ENCODE measurements around the gene HSDL2.
"Not testable (repeated sequence)": the region's sequence is repeated elsewhere in the genome, so short reads cannot be mapped to it uniquely, and the experiment has no call there.

The HSDL2 gene

GRCh38 chr9:112380102-112380824 lies at the start of gene HSDL2:
Gene HSDL2 (plus strand): TSS chr9:112380108. CDS start chr9:112380164, 56 bp downstream.
- DNase-seq, result no peak

GRCh38 chr9:112331674-112331952 lies 48.3 kb upstream of the HSDL2 start:
- no peak for DNase-seq

GRCh38 chr9:112332214-112332613 lies 47.7 kb upstream of the HSDL2 start:
- no peak for DNase-seq

DNA sequence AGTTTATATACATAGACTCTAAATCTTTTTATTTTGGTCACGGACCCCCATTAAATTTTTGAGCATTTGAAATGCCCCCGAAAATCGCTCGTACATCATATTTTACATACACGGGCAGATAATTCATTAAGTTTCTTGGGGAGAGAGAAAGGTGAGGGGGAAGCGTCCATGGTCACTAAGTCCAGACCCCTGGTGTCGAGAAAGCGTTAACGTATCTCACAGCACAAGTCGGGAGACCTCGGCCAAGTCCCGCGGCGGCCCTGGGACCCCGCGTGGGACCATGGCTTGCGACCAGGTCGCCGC lies 47.3 kb upstream of the HSDL2 start:
- DNase-seq, result no peak

- peak; percentile 82 for DNase-seq
These were observed 46.8 kb upstream of the HSDL2 start, which contains the start of gene PTBP3 for GRCh38 chr9:112332977-112333638. Gene PTBP3 (minus strand): TSS chr9:112333619. CDS start chr9:112297865, 35,754 bp downstream.

- DNase-seq, result peak; percentile 94
These were observed 46.1 kb upstream of the HSDL2 start for GRCh38 chr9:112333639-112334431.

DNA sequence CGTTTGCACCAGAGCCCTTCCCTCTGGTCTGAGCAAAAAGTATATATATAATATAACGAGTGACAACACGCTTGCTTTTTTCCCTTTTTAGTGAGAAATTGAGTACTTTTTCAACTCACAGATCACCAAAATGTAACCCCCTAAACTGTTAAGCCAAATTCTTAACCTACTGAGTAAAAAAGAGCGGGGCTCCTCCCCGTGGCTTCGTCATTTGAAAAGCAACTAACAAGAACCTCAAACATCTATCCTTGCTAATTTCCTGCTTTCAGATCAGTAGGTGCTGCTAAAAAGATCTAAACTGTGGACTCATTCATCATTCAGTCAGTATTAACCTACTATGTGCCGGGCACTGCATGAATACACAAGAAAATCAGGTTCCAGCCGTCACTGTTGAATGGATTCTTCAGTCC lies 45.5 kb upstream of the HSDL2 start:
- DNase-seq, result peak; percentile 46

GRCh38 chr9:112337547-112337946 lies 42.4 kb upstream of the HSDL2 start:
- DNase-seq, result no peak

DNA sequence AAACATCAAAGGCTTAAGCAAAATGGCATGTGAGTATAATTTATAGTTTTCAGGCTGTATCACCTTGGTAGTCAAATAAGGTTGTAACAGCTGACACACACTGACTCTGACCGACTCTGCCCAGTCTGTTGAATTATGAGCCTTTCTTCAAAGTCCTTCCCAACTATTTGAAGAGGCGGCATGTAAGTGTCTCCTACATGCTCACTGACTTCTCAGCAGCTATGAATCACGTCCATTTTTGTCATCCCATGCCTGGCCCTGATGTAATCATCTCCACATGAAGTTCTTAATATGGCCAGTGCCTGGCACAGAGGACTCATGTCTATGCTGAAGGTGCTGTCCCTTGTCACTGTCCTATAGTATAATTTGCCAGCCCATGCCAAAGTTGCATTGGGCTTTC lies 41.3 kb upstream of the HSDL2 start:
- DNase-seq, result no peak

GRCh38 chr9:112339886-112340285 lies 40.0 kb upstream of the HSDL2 start:
- no peak for DNase-seq

- DNase-seq, result no peak
These were observed 38.2 kb upstream of the HSDL2 start for GRCh38 chr9:112341730-112342129.

- peak; percentile 78 for DNase-seq
These were observed 31.5 kb upstream of the HSDL2 start for GRCh38 chr9:112348257-112349007.

- DNase-seq, result no peak
These were observed 30.9 kb upstream of the HSDL2 start for GRCh38 chr9:112349008-112349333.

DNA sequence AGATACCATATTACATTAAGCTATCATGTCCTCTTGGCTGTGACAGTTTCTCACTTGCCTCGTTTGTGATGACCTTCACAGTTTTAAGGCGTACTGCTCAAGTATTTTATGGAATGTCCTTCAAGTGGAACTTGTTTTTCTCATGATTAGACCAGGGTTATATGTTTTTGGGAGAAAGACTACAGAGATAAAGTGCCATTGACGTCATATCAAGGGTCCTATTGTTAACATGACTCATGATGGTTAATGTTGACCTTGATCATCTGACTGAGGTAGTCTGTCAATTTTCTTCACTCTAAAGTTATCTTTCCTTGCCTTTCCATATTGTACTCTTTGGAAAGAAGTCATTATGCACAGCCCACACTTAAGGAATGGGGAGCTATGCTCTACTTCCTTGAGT lies 28.7 kb upstream of the HSDL2 start:
- no peak for DNase-seq

DNA sequence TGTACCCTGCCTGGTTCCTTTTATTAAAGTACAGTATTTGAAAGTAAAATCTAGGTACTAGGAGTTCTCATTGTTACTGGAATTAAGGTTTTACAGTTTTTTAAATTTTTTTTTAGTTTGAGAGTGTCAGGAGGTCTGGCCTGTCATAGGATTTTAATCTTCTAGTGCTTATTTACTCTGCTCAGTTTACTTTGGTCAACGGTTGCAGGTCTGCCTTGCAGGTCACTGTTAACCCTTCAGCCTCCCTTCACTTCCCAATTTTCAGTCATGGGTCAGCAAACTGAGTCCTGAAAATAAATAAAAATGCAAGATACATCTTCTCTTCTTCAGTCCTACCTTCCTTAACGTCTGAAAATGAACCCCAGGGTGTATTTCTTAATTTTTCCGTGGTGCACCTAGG lies 27.7 kb upstream of the HSDL2 start:
- no peak for DNase-seq

DNA sequence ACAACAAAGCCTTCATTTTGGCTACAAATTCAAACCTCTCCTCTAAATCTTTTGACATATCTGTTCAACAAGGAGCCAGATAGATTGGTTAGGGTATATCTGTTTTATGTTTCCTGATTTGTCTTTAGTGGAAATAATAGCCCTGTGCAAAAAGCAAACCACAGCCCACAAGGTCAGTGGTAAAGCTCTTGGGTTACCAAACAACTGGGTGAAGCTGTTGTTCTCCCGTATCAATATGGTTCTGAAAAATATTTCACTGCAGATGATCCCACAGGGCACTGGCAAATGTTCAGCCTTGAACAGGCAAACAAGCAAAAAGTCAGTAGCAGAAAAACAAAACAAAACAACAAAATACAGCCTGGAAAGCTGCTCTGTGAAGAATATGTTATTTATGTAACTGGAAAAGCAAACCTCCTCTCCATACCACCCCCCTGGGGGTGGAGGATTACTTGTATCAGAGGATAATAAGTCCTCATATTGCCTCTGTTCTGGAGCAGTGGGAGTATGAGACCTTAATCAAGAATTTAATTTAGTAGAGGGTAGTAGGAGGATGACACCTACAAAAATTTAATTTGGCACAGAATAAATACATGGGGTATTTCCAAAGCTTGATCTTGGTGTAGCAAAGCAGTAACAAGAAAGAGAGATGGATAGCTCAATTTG lies 25.7 kb upstream of the HSDL2 start:
- no peak for DNase-seq

- no peak for DNase-seq
These were observed 24.4 kb upstream of the HSDL2 start for GRCh38 chr9:112355427-112355897.

- DNase-seq, result no peak
These were observed 19.7 kb upstream of the HSDL2 start for GRCh38 chr9:112360047-112360804.

GRCh38 chr9:112361601-112362000 lies 18.3 kb upstream of the HSDL2 start:
- no peak for DNase-seq

DNA sequence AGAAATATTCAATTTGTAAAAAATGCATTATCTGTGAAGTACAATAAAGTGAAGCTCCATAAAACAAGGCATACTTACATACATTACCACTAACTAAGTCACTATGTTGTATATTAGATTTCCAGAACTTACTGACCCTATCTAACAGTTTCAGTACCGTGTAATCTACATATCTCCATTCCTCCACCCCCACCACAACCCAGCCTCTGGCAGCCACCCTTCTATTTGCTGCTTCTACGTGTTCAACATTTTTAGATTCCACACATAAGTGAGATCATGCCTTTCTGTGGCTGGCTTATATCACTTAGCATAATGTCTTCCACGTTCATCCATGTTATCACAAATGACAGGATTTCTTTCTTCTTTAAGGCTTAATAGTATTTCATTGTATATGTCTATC lies 15.1 kb upstream of the HSDL2 start:
- no peak for DNase-seq

- DNase-seq, result not testable (repeated sequence)
These were observed 14.7 kb upstream of the HSDL2 start for GRCh38 chr9:112365257-112365656.

DNA sequence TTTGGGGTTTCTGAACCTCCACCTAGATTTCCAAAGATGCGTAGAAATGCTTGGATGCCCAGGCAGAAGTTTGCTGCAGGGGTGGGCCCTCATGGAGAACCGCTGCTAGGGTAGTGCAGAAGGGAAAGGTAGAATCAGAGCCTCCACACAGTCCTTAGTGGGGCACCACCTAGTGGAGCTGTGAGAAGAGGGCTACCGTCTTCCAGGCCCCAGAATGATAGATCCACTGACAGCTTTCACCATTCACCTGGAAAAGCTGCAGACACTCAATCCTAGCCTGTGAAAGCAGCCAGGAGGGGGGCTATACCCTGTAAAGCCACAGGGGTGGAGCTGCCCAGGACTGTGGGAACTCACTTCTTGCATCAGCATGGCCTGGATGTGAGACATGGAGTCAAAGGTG lies 13.3 kb upstream of the HSDL2 start:
- DNase-seq, result no peak
